ENCODE results near the gene GRK5.

DNA sequence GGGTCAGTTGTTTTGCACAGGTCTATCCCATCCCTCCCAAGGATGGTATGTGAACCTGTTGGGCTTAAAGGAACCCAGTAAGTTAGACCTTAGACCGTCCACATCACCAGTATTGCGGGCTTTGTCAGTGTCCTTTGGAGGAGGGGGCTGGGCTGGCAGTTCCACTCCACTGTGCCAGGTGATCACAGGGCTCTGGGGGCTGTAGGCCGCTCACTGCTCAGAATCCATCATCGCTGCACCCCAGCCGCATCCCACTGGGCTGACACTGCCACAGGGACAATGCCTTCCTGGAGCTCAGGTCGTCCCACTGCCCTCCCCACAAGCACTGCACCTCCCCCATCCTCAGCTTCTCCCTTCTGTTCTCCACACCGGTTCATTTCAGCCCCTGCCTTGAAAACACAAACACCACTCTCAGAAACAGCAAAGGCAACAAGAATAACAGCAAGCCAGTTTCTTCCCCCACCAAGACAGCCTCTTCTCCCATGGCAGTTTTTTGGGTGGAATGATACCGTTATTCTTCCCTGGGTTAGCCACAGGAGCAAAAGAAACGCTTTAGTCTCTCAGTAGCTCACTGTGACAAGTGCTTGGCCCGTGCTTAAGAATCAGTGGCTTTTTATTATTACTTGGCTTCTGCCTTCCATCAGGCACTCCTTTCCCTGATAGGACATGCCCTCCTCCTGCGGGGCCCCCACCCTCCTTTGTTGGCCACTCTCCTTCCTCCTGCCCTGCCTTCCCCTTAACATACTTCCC, 111.2 kb downstream of the GRK5 start:
- TF ChIP-seq, protein P1, sequence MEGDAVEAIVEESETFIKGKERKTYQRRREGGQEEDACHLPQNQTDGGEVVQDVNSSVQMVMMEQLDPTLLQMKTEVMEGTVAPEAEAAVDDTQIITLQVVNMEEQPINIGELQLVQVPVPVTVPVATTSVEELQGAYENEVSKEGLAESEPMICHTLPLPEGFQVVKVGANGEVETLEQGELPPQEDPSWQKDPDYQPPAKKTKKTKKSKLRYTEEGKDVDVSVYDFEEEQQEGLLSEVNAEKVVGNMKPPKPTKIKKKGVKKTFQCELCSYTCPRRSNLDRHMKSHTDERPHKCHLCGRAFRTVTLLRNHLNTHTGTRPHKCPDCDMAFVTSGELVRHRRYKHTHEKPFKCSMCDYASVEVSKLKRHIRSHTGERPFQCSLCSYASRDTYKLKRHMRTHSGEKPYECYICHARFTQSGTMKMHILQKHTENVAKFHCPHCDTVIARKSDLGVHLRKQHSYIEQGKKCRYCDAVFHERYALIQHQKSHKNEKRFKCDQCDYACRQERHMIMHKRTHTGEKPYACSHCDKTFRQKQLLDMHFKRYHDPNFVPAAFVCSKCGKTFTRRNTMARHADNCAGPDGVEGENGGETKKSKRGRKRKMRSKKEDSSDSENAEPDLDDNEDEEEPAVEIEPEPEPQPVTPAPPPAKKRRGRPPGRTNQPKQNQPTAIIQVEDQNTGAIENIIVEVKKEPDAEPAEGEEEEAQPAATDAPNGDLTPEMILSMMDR (conservative IDR thresholded peaks at IDR 0.05; ENCODE audit: low read depth, low read length), result no peak
- TF ChIP-seq EZH2phosphoT487 (IDR thresholded peaks at IDR 0.05; ENCODE audit: borderline replicate concordance, low read length) (no peak), EZH2 (IDR thresholded peaks at IDR 0.05; ENCODE audit: low read length, unreplicated experiment) (no peak)
